GM21717 (cell line): Measurements from ENCODE around the gene AFAP1L1.

Experiments
- ATAC-seq: cut with Tn5 transposase; IDR thresholded peaks from one replicate; pipeline ENCODE4 v1.9.1; 2021; ENCODE audit warnings: mild to moderate bottlenecking, moderate library complexity; ENCODE audit not compliant: unreplicated experiment

The AFAP1L1 gene

DNA sequence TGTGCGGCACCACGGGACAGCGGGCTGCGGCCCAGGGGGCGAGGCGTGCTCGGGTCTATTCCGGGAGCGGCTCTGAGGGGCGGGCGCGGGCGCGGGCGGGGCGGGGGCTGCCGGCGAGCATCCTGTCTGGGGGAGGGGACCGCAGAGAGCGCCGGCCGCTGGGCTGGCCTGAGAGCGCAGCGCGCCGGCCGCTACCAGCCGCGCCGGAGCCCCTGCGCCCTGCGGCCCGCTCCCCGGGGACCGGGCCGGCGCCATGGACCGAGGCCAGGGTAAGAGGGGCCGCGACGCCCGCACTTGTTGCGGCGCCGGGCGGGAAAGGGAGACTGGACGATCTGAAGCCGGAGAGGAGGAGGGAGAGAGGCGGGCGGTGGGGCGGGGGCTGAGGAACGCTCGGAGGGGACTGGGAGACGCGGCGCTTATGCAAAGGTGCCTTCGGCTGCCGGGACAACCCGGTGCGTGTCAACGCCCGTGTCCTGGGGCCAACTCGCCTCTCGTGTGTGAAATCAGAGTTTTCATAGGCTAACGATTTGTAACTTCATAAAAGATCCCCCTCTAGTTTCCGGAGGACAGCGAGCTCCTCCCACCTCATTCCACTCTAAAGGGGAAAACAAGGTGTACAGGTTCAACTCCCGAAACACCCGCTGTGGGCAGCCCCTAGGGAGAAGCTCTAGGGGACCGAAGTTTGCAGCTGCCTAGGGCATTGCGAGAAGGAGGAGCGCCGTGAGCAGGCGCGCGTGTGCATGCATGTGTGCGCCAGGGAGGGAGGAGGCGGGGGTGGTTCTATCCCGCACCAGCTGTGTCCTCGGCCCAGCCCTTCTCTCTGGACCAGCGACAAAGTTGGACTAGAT, at the start of gene AFAP1L1:
TSS of gene AFAP1L1 (plus strand) at position 144 of the 848 bp plus-strand sequence. CDS start at position 254, 110 bp downstream.
- no peak for ATAC-seq

DNA sequence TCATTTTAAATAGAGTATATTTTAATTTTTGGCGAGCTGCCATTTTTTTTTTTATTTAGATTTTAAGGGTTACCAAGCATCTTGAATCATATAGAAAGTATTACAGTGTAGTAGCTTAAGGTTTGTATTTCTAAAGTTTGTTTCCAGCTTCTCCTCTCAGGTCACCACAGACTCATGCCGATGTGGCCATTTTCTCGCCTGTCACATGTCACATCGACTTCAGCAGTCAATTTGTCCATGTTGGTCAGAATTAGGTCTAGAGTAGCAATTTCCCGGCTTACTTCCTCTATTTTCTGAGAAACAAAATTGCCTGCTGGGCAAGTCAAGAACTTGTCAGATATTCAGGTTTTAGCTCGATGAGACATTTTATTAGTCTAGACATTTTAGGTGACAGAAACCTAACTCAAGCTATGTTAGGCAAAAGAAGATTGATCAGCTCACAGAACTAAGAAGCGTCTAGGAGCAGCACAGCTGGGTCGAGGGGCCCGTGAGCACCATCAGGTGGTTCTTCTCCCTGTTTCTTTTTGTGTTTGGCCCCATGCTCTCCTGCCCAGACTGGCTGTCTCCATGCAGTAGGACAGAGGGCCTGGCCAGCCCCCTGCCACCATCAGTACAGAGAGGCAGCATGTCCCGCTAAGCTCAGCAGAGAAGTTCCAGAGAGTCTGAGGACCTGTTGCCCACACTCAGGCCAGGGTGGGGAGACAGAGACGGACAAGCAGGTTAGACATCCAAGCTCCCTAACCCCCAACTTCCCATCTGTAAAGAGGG, 48.4 kb upstream of the AFAP1L1 start:
- ATAC-seq, result no peak

DNA sequence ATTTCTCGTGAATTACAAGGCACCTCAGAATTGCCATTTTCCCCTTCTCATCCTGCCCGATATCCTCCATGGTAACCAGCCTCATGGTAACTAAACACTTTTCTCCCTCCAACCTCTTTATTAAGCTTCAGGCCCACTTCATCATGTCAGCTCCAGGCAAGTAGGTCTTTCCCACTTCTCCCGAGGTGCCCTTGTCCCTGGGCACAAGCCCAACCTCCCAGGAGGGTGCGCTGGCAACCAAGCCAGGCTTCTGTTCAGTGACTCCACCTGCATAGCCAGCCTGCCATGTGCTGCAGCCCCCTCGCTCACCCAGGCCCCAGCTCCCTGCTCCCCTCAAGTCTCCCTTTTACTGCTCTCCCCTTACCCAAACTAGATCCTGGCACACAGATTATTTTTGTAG, 47.4 kb upstream of the AFAP1L1 start:
- no peak for ATAC-seq

DNA sequence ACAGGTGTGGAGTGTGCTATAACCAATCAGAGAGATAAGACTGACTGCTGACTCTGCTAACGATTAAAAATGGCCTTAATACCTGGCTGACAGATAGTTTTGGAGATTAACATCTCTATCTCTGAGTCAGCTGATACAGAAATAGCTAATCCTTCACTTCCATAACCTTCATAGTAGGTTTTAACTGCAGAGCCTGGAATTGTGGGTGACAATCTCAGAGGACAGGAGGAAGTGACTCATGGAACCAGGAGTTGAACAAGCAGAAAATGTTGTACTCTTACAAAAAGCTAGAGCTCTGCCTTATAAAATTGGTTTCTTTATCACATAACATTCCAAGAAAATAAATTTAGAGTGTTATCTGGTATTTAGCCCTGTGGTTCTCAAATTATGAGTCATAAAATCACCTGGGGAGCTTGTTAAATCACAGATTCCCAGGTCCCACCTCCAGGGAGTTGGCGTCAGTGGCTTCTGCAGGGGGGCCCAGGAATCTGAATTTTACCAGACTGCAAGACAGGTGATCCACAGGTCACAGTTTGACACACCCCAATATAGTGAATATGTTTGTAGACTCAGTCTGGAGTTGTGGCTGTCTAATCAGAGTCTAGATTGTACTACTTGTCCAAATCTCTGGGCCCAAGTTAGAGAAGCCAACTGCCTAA, 44.4 kb upstream of the AFAP1L1 start:
- no peak for ATAC-seq

DNA sequence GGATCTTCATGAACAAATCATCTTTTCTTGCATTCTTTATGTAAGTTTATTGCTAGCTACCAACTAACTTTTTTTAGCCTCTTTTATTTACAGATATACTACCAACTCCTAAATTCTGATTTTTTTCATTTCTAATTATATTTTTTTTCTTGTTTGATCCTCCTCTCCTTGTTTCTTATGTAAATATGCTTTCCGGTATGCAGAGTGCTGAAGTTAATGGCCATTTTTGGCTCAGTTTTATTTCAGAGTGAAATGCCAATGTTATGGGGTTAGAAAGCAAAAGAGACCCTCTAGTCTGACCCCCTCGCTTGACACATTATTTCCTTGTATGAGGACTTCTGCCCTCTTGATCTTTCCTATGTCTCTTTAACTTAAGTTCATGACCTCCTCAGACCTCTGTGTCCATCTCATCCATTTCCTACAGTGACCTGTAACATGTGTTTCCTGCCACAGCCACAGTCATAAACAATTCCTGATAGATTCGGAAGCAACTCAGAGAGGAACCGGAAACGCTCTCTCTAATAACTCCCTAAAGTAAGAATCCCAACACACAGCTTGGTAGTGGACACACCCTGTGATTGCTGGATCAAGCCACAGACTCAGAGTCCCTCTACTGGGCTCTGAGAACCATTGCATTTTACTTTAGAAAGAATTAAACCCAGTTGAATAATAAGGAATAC, 42.9 kb upstream of the AFAP1L1 start:
- no peak for ATAC-seq

DNA sequence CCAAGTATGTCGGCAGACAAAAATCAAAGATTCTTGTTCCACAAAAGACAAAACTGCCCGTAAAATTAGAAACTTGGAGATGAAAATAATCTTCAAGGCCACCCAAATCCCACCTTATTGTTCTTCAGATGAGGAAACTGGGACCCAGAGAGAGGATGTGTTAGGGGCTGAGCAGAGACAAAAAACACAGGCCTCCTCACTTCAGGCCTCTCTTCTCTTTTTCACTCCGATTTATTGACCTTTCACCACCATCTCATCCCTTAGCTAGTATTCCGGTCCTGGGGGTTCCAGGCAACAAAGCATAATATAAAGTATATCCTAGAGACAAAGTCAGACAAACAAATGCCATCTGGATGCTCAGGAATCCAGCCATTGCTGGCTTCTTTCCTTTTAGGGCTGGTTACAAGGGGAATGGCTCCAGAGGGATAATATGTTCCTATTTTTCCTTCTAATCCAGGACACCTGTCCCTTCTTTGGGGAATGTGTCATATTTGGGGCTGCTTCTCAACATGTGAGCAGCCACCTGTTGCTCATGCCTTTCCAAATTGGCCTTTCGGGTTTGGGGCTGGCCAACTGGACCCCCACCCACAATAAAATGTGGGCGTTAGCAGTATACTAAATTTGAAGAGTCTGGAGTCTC, 42.2 kb upstream of the AFAP1L1 start:
- ATAC-seq, result no peak

DNA sequence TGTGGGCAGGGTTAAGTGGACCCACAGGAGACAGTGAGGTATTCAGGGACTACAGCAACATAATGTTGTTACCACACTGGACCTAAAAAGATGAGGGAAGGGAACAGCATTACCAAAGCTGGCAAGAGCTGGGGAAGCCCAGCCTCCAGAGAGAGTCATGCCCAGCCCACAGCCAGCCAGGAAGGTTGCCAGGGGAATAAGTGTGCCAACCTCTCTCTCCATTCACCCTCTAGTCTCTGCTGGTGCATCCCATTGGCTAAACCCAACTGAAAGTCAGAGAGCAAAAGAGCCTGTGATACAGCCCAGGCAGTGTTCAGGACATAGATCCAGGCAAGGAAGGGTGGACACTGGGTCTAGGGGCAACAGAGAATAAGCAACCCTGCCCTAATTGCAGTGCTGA, 35.8 kb upstream of the AFAP1L1 start:
- ATAC-seq, result no peak

DNA sequence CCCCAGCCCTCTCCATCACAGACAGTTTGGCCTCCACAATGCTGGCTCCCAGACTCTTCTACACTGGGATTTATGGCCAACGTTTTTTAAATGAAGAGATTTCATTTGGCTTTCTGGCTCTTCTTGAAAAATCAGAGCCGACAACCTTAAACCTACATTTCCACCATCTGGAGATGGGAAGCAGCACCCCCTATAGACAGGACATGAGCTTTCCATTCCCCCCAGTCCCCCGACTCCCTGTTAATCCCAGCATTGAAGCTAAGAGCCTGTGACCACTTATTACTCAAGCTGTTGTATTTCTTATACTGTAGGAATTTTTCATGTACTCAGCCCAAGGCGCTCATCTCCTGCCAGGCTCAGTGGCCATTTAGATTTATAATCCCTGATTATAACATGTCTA, 34.0 kb upstream of the AFAP1L1 start:
- ATAC-seq, result no peak

DNA sequence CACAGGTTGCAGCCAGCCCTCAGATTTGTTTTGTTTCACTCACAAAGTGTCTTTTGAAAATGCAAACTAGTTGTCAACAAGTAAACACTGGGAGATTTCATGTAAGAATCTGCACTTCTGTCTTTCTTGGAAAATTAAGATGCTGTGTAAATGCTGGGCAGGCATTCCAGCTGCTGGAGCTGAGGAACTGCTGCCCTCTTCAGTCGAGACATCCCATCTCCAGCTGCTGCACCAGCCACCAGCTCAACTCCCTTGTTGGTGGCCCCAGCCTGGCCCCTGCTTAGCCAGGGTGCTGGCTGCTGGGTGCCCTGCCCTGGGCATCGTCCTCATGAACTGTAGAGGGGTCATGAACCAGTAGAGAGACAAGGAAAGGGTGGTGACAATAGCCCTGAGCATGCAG, 33.1 kb upstream of the AFAP1L1 start:
- ATAC-seq, result no peak

DNA sequence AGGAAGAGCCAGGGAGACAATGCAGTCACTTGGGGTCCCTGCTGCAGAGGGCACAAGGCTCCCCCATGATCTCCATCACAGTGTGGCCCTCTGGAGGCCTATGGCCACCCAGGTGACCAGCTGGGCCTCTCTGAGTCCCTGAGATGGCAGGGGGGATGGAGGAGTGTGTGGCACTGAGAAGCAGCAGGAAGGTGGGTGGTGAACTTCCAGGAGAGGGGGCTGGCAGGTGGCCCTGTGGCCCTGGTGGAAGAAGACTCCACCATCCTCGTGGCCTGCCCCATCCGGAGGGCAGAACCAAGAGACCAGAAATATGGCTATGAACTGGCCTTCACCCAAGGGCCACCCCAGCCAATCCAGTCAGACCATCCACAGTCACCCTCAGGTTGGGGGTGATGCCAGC, 31.7 kb upstream of the AFAP1L1 start:
- ATAC-seq, result no peak

DNA sequence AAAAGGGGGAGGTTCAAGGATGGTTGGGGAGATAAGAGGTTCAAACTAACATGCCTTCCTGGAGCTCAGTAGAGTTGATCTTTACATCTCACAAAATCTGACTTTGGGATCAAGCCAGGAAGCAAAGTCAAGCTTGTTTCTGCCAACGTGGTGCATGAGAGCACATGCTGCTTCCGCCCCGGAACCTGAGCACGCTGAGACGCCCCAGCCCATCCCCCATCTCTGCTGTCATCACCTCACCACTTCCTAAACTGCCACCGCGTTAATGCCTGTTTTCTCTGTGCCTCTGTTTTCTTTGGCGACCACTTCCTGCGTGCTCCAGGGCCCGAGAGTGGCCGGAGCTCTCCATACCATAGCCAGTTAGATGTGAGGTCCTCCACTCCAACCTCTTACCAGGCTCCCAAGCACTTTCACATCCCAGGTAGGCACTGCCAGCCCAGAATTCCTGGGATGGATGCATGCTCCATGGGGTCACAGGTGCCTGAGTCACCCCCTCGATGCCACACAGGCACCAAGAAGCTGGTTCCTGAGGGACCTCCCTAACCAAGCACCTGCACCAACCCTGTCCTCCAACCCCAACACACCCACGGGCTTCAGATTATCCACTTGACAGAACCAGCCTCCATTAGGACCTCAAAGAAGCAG, 31.2 kb upstream of the AFAP1L1 start:
- no peak for ATAC-seq

DNA sequence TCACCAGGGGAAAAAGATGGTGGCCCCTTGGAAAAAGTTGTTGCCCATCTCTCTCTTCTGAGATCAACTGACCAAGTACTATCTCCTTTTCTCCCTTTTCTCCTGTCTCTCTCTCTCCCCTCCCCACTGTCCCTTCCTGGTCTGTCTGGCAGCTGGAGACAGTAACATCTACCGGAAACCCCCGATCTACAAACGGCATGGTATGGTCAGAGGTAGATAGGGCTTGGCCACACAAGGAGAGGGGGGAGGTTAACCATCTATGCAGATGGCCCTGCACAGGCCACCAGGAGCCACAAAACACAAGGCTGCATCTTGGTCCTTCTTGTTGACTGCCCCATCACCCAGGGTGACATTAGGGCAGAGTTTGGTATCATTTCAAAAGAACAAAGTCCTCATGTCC, 29.3 kb upstream of the AFAP1L1 start:
- ATAC-seq, result no peak

DNA sequence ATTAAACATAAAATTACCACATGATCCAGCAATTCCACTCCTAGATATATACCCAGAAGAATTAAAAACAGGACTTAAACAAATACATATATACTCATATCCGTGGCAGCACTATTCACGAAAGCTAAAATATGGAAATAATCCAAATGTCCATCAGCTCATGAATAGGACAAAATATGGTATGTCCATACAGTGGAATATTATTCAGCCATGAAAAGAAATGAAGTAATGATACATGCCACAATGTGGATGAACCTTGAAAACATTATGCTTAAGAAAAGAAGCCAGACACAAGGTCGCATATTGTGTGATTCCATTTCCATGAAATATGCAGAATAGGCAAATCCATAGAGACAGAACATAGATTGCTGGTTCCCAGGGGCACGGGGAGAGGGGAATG, 24.8 kb upstream of the AFAP1L1 start:
- no peak for ATAC-seq

DNA sequence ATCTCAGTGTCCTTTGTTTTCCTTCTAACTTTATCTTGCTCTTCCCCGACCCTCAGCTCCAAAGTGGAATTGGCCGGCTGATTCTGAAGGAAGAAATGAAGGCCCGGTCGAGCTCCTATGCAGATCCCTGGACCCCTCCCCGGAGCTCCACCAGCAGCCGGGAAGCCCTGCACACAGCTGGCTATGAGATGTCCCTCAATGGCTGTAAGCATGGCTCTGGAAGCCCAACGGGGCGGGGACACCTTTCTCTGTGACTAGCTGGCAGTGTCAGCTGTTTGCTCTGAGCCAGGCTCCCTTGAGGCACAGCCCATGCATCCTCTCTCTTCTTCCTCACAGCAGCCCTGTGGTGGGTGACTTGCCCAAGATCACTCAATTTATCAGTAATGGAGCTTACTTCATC, 23.9 kb upstream of the AFAP1L1 start:
- no peak for ATAC-seq

DNA sequence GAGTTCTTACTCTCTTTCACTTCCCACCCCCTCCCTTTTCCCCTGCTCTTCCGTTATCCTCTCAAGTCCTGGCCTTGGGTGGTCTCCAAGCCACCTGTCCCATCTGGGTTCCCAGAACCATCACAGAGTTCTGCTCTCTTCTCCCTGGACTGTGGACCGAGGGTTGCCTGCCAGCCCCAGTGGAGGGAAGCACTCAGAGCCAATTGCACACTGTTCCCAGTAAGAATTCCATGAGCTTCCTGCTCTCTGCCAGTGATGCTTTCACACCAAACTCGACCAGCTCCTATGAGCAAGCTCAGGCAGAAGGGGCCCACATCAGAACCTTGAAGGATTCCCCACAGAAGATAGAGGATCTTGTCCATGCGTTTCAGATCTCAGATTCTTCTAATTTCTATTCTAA, 20.1 kb upstream of the AFAP1L1 start:
- ATAC-seq, result no peak

DNA sequence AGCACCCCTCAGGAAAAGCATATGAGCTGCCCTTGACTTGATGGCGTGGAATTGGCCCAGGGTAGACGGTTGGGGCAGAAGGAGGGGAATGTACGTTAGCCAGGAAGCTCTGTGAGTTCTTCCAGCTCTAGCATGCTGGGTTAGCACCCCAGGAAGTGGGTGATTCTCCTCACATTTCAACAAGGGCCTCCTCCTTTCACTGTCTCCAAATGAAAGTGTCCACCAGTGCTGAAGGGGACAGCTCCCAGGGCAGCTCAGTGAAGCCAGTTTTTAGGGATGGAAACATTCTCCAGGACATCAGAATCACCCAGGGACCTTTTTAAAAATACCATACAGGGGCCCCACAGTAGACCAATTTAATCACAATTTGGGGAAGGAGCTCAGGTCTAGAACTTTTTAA, 17.2 kb upstream of the AFAP1L1 start:
- no peak for ATAC-seq

DNA sequence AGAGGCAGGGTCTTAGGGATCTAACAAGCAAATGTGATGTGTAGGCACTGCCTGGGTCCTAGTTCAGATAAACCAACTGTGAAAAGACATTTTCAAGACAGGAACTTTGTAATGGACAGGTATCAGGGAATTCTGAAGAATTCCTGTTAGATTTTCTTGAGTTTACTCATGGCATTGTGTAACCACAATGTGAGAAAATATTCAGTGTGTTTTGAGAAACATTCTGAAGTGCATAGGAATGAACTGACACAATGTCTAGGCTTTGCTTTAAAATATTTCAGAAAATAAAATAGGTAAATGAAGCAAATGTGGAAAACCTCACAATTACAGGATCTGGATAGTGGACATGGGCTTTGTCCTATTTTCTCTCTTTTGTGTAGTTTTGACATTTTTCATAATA, 15.2 kb upstream of the AFAP1L1 start:
- no peak for ATAC-seq

DNA sequence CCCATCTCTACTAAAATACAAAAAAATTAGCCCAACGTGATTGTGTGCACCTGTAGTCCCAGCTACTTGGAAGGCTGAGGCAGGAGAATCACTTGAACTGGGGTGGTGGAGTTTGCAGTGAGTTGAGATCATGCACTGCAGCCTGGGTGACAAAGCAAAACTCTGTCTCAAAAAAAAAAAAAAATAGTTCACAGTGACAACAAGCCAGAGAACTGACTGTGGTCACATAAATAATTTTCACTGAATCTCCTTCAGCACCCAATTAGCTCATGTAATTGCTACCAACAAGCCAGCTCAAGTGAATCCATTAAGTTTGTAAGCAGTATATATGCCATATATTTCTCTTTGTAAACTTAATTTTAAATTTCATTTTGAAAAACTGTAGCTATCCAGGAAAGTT, 14.5 kb upstream of the AFAP1L1 start:
- ATAC-seq, result no peak

DNA sequence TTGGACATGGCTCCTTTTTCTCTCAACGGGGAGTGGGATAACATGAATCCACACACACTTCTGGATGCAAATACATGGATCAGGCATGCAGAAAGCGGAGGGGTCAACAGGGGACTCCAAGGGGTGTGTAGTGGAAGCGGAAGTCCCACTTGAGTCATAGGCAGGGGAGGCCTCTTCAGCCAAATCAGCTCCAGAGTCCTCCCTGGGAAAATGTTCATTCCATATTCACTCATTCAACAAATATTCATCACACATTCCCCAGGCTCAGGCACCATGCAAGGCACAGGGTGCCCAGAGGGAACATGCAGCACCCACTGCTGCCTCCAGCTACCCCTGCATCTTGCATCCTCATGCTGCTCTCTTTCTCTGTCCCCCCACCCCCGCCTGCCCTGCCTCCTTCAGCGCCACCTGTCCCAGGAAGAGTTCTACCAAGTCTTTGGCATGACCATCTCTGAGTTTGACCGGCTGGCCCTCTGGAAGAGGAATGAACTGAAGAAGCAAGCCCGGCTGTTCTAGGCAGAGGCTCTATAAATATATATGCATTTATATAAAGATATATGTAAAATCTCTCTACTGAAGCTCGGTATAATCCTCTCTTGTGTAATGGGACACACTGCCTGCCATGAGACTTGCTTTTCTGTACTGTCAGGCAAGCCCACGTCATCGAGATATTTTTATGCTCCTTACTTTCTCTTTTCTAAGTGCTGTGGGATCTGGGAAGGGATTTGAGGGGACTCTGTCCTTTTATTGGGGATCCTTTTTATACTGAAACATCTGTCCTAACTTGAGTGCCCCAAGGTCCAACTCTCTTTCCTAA, 13.6 kb upstream of the AFAP1L1 start:
- ATAC-seq, result no peak
